A673 (cell line): ENCODE results near the gene FNDC11. TPM values are rescaled to one million over a fixed set of nuclear protein-coding genes. Genes with fewer than 3 reads are reported as not detected.

ENCODE experiments used
- BruUV-seq: library from RNA; stranded (reverse); fragments of 400-500 nt; replicated peaks from 2 replicates; lab custom pipeline; 2021; lab: Mats Ljungman, UMichigan
- CTCF ChIA-PET: fragments of 300-600 bp; sonication (Branson Sonifier 250); formaldehyde crosslinking; loops from one replicate; lab custom pipeline; 2022; ENCODE audit warnings: antibody characterized with exemption; lab: Charles Lee
- POLR2A ChIA-PET: fragments of 300-600 bp; sonication (Branson Sonifier 250); formaldehyde crosslinking; loops from one replicate; lab custom pipeline; 2022; ENCODE audit warnings: antibody characterized with exemption; ENCODE audit not compliant: low non-redundant PET; lab: Charles Lee
- DNase-seq: peaks from one replicate; pipeline ENCODE4 v3.0.0-alpha.2; 2015; ENCODE audit warnings: low spot score
- H3K27ac ChIP-seq: fragments of 200-600 bp; sonication (generic); 2 replicates; pipeline ENCODE4 v1.5.1; 2016; ENCODE audit warnings: mixed run types, low read depth, mild to moderate bottlenecking, mixed read lengths, antibody characterized with exemption, low read length; ENCODE audit not compliant: poor library complexity, severe bottlenecking
- H3K27me3 ChIP-seq: fragments of 200-600 bp; sonication (generic); replicated peaks from 2 replicates; pipeline ENCODE4 v1.6.1; 2017; ENCODE audit warnings: mixed run types, low read depth, mild to moderate bottlenecking, mixed read lengths, antibody characterized with exemption, low read length; ENCODE audit not compliant: insufficient read depth, poor library complexity
- H3K36me3 ChIP-seq: fragments of 200-600 bp; sonication (generic); 2 replicates; pipeline ENCODE4 v1.6.1; 2016; ENCODE audit warnings: mixed run types, mild to moderate bottlenecking, mixed read lengths, antibody characterized with exemption, low read length; ENCODE audit not compliant: insufficient read depth, poor library complexity, severe bottlenecking
- H3K4me1 ChIP-seq: fragments of 200-600 bp; sonication (generic); 2 replicates; pipeline ENCODE4 v1.6.1; 2017; ENCODE audit warnings: mixed run types, mild to moderate bottlenecking, mixed read lengths, antibody characterized with exemption, low read length; ENCODE audit not compliant: insufficient read depth, poor library complexity, severe bottlenecking
- H3K4me3 ChIP-seq: fragments of 200-600 bp; sonication (generic); 2 replicates; pipeline ENCODE4 v1.5.1; 2016; ENCODE audit warnings: low read depth, mixed run types, mild to moderate bottlenecking, mixed read lengths, low read length; ENCODE audit not compliant: poor library complexity, severe bottlenecking
- H3K9me3 ChIP-seq: fragments of 200-600 bp; sonication (generic); 2 replicates; pipeline ENCODE4 v1.6.1; 2016; ENCODE audit warnings: mixed run types, low read depth, mild to moderate bottlenecking, mixed read lengths, antibody characterized with exemption, low read length; ENCODE audit not compliant: poor library complexity, severe bottlenecking
- CTCF ChIP-seq: fragments of 300-800, 200-600 bp; sonication (generic); conservative IDR thresholded peaks from 2 replicates; pipeline ENCODE4 v1.5.1; 2017; ENCODE audit warnings: low read depth, mild to moderate bottlenecking, antibody characterized with exemption, low read length, moderate library complexity, mixed read lengths
- EZH2 ChIP-seq: fragments of 200-600 bp; sonication (generic); IDR thresholded peaks from 2 replicates; pipeline ENCODE4 v1.6.1; 2017; ENCODE audit warnings: borderline replicate concordance, low read depth, mild to moderate bottlenecking, mixed read lengths, antibody characterized with exemption, low read length; ENCODE audit not compliant: poor library complexity, severe bottlenecking
- intact Hi-C: fragments of 100-400 bp; cut with micrococcal nuclease; formaldehyde crosslinking; loops from one replicate; pipeline ENCODE4 v1.10.0; 2022; ENCODE audit not compliant: unreplicated experiment
- total RNA-seq: library from RNA; stranded (reverse); gene quantifications from 2 replicates; pipeline ENCODE4 v1.2.3, GENCODE V29; 2021

FNDC11 gene
- total RNA-seq, 1 experiment from 2014 or later = 0.21 TPM

DNA sequence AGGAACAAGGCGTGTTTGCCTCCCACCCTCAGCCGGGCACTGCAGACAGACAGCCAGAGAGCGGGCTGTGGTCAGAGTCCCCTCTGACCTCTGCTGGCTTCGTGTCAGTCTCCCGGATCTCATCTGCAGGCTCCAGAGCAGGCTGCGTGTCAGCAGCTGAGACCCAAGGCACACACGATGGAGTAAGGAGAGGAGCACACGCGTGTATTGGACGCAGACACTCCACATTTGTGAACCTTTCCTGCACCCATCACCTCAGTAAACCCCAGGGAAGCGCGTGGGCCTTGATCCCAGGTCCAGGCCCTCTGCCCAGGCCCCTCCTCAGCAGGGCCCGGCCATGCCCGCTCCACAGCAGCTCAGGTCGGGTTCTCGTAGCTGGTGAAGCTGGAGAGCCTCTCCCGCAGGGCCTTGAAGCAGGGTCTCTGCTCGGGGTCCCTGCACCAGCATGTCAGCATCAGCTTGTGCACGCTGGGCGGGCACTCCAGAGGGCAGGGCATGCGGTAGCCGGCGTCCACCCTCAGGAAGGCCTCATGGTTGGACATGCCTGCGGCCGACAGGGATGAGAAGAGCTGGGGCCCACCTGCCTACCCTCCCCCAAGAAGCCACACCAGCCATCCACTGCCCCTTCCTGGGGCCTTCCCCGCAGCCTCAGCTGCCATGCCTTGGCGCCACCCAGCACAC lies 24.6 kb upstream of the FNDC11 start:
- no peaks in the 10 kb centered on the region for H3K9me3 ChIP-seq
- no peaks in the 10 kb centered on the region for H3K36me3 ChIP-seq
- intact Hi-C loops = no loop called here
- BruUV-seq = no TSS peak
- H3K4me3 ChIP-seq = no peak overlapping the region
- ChIA-PET POLR2A (interaction anchor here (1.0 kb wide), 1 partner anchor 9 kb away, joined by 4 read pairs; the partner anchor contains the start of gene PPDPF), CTCF (interaction anchor here (0.6 kb wide), 1 partner anchor 444 kb away, joined by 4 read pairs; no protein-coding TSS in a partner anchor)
- no peak for TF ChIP-seq CTCF
- TF ChIP-seq EZH2 = no peak
- no peak for DNase-seq
- no peak overlapping the region for H3K27ac ChIP-seq
- no peaks in the 10 kb centered on the region for H3K4me1 ChIP-seq
- peaks cover 13% of the 10 kb centered on the region for H3K27me3 ChIP-seq

DNA sequence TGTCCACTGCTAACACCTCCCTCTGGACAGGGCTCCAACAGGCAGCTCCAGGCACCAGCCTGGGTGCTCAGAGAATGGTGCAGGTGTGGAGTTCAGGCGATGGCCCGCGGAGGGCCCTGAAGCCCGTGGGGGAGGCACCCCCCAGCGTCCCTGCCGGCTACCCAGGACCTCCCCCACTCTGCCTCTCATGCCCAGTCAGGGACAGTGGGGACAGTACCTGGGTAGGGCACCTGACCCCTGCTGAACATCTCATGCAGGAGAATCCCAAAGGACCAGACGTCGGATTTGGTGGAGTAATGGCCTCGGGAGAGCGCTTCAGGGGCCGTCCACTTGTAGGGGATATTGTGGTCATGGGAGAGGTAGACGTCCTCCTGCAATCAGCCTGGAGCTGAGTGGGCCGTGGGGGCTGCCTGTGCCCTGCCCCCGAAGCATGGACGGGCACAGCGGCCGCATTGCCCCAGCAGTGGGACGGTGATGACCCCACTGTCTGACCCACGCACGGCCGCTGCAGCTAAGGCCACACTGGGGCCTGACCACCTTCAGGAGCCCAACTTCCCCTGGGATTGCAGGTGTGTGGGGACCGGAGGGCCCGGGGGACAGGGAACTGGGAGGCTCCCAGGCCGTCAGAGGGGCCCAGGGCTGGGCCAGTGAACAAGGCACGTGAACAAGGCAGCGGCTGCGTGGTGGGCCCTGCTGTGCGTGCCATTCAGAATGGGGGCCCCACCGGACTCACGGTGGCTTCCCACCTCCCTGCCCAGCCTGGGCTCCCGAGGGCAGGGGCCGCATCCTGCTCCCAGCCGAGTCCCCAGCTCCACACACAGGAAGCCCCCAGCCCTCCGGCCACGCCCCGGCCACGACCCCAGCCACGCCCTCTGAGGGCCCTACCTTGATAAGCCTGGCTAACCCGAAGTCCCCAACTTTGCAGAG lies 23.8 kb upstream of the FNDC11 start:
- CTCF ChIA-PET = interaction anchor here (0.6 kb wide), 1 partner anchor 444 kb away, joined by 4 read pairs; no protein-coding TSS in a partner anchor
- Histone ChIP-seq H3K4me1 (no peaks in the 10 kb centered on the region), H3K4me3 (no peak overlapping the region), H3K9me3 (no peaks in the 10 kb centered on the region), H3K36me3 (no peaks in the 10 kb centered on the region), H3K27me3 (peaks cover 13% of the 10 kb centered on the region), H3K27ac (no peak overlapping the region)
- TF ChIP-seq CTCF = no peak
- no peak for TF ChIP-seq EZH2
- BruUV-seq = no TSS peak
- no peak for DNase-seq
- POLR2A ChIA-PET = no interaction called here
- intact Hi-C loops = no loop called here

DNA sequence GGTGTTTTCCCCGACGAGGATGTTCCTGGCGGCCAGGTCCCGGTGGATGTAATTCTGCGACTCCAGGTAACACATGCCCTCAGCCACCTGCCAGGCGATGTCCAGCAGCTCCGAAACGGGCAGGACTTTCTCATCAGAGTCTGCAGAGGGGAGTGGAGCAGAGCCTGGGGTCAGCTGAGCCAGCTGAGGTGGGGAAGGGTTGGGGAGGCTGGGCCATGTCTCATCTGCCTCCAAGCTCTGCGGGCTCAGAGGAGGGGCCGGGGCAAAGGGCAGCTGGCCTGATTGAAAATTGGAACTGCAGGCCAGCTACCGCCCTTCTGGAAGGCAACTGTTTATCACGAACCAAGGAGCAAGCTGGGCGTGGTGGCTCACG lies 23.2 kb upstream of the FNDC11 start:
- H3K4me3 ChIP-seq = no peak overlapping the region
- CTCF ChIA-PET = no interaction called here
- H3K9me3 ChIP-seq = no peaks in the 10 kb centered on the region
- DNase-seq = no peak
- H3K36me3 ChIP-seq = no peaks in the 10 kb centered on the region
- no peaks in the 10 kb centered on the region for H3K4me1 ChIP-seq
- BruUV-seq = no TSS peak
- intact Hi-C loops = no loop called here
- POLR2A ChIA-PET = no interaction called here
- peaks cover 13% of the 10 kb centered on the region for H3K27me3 ChIP-seq
- no peak for TF ChIP-seq EZH2
- no peak for TF ChIP-seq CTCF
- no peak overlapping the region for H3K27ac ChIP-seq
